Peyer's patch (tissue), 4 donors: ENCODE results near the gene GRK2. TPM values are rescaled to one million over a fixed set of nuclear protein-coding genes. Genes with fewer than 3 reads are reported as not detected.

Experiments
- DNase-seq, 3 donors: peaks; one replicate each; pipeline ENCODE4 v3.0.0-alpha.2; 2017 to 2019
- H3K27ac ChIP-seq, 4 donors: fragments of 200-600 bp; sonication (generic); one replicate each; pipeline ENCODE4 v1.5.1; 2016 to 2019
- H3K27me3 ChIP-seq, 2 donors: fragments of 200-600 bp; sonication (generic); one replicate each; pipeline ENCODE4 v1.5.1; 2019
- H3K36me3 ChIP-seq, 3 donors: fragments of 200-600 bp; sonication (generic); one replicate each; pipeline ENCODE4 v1.5.1; 2016 to 2019
- H3K4me1 ChIP-seq, 4 donors: fragments of 200-600 bp; sonication (generic); one replicate each; pipeline ENCODE4 v1.5.1; 2016 to 2019
- H3K4me3 ChIP-seq, 4 donors: fragments of 200-600 bp; sonication (generic); 1 replicate in 3 of 4; 2 replicates in 1 of 4; pipeline ENCODE4 v1.5.1; 2016 to 2019; ENCODE audit warnings: mild to moderate bottlenecking in 1 of 4
- H3K9me3 ChIP-seq, 4 donors: fragments of 200-600 bp; sonication (generic); one replicate each; pipeline ENCODE4 v1.5.1; 2016 to 2019; ENCODE audit warnings: mild to moderate bottlenecking in 1 of 4
- CTCF ChIP-seq, 6 experiments: fragments of 450-650 bp in 4 of 6; fragments of 200-600 bp in 2 of 6; sonication (generic) in 1 of 6; IDR thresholded peaks; one replicate each; pipeline ENCODE4 v1.5.1; 2017 to 2019; ENCODE audit warnings: antibody characterized with exemption in 6 of 6, mild to moderate bottlenecking in 3 of 6, moderate library complexity in 1 of 6
- POLR2A ChIP-seq, 2 donors: fragments of 450-650 bp; IDR thresholded peaks; one replicate each; pipeline ENCODE4 v1.5.1; 2017; ENCODE audit warnings: antibody characterized with exemption in 2 of 2, mild to moderate bottlenecking in 2 of 2, moderate library complexity in 2 of 2
- total RNA-seq, 4 donors: library from RNA; depleted of rRNA; stranded (reverse); fragments of >200 nt; gene quantifications; one replicate each; pipeline ENCODE4 v1.1.0, GENCODE V29; 2016

The GRK2 gene
- total RNA-seq, 4 donors from 2014 or later: 103 to 276 (median 163) TPM

GRCh38 chr11:67251841-67252240 lies 14.4 kb upstream of the GRK2 start:
- no peaks in the 10 kb centered on the region for H3K27me3 ChIP-seq
- no peak overlapping the region for H3K4me3 ChIP-seq
- peak in 2 of 3 donors; percentile 4 to 18 for DNase-seq
- H3K9me3 ChIP-seq: no peaks in the 10 kb centered on the region
- H3K4me1 ChIP-seq: no peaks in the 10 kb centered on the region
- TF ChIP-seq CTCF (IDR thresholded peaks at IDR 0.05): no peak
- no peak for TF ChIP-seq POLR2A (IDR thresholded peaks at IDR 0.05)
- H3K36me3 ChIP-seq: peaks cover 3 to 99% (median 9%) of the 10 kb centered on the region in 3 donors
- H3K27ac ChIP-seq: no peak overlapping the region

GRCh38 chr11:67252831-67253239 lies 13.4 kb upstream of the GRK2 start:
- TF ChIP-seq CTCF (IDR thresholded peaks at IDR 0.05): peak in 4 of 6 experiments; percentile 22 to 42 (median 28)
- TF ChIP-seq POLR2A (IDR thresholded peaks at IDR 0.05): no peak
- Histone ChIP-seq H3K36me3 (peaks cover 3 to 99% (median 9%) of the 10 kb centered on the region in 3 donors), H3K4me3 (no peak overlapping the region), H3K4me1 (no peaks in the 10 kb centered on the region), H3K27ac (no peak overlapping the region), H3K27me3 (no peaks in the 10 kb centered on the region), H3K9me3 (no peaks in the 10 kb centered on the region)
- peak in 2 of 3 donors; percentile 14 to 58 for DNase-seq

- DNase-seq: peak in 1 of 3 donors; percentile 14
- H3K4me1 ChIP-seq: no peaks in the 10 kb centered on the region
- H3K27ac ChIP-seq: no peak overlapping the region
- H3K4me3 ChIP-seq: no peak overlapping the region
- TF ChIP-seq POLR2A (IDR thresholded peaks at IDR 0.05) (no peak), CTCF (IDR thresholded peaks at IDR 0.05) (no peak)
- H3K9me3 ChIP-seq: no peaks in the 10 kb centered on the region
- no peaks in the 10 kb centered on the region for H3K27me3 ChIP-seq
- H3K36me3 ChIP-seq: peaks cover 3 to 87% (median 9%) of the 10 kb centered on the region in 3 donors
These were observed 12.2 kb upstream of the GRK2 start for GRCh38 chr11:67253872-67254624.

GRCh38 chr11:67254798-67255197 lies 11.5 kb upstream of the GRK2 start:
- H3K4me3 ChIP-seq: no peak overlapping the region
- no peak for TF ChIP-seq POLR2A (IDR thresholded peaks at IDR 0.05)
- no peak for TF ChIP-seq CTCF (IDR thresholded peaks at IDR 0.05)
- H3K27me3 ChIP-seq: no peaks in the 10 kb centered on the region
- H3K9me3 ChIP-seq: no peaks in the 10 kb centered on the region
- no peak overlapping the region for H3K27ac ChIP-seq
- peak in 1 of 3 donors; percentile 13 for DNase-seq
- peaks cover 0 to 79% (median 9%) of the 10 kb centered on the region in 3 donors for H3K36me3 ChIP-seq
- H3K4me1 ChIP-seq: no peaks in the 10 kb centered on the region

GRCh38 chr11:67255353-67255752 lies 10.9 kb upstream of the GRK2 start:
- Histone ChIP-seq H3K27ac (no peak overlapping the region), H3K27me3 (no peaks in the 10 kb centered on the region), H3K9me3 (no peaks in the 10 kb centered on the region), H3K4me3 (no peak overlapping the region), H3K4me1 (no peaks in the 10 kb centered on the region), H3K36me3 (peaks cover 0 to 74% (median 9%) of the 10 kb centered on the region in 3 donors)
- no peak for DNase-seq
- TF ChIP-seq POLR2A (IDR thresholded peaks at IDR 0.05) (no peak), CTCF (IDR thresholded peaks at IDR 0.05) (no peak)
